ENCODE results near the gene TMUB1. TPM values are rescaled to one million over a fixed set of nuclear protein-coding genes. Genes with fewer than 3 reads are reported as not detected.

Gene TMUB1
- total and polyA plus RNA-seq, 9 of the 15 experiments (the other 6 are each of a cell fraction or from before 2014, with no cell fraction given): 0.14 to 241 (median 74.1) TPM

GRCh38 chr7:151038951-151039849, 44.1 kb downstream of the TMUB1 start (continued):
- TF ChIP-seq YY1 (IDR thresholded peaks at IDR 0.05; ENCODE audit: borderline replicate concordance in 1 of 3, control insufficient read depth in 1 of 3, extremely low read depth in 1 of 3, insufficient read depth in 3 of 3, insufficient read length in 1 of 3, insufficient replicate concordance in 2 of 3, low read depth in 1 of 3, low read length in 2 of 3) (peak in 1 of 3 experiments; percentile 28), TAL1 (IDR thresholded peaks at IDR 0.05) (peak; percentile 89), SMC3 (conservative IDR thresholded peaks at IDR 0.05; ENCODE audit: insufficient read depth, low read depth, low read length) (peak; percentile 13; the same call in 1 of the 2 replicates), SMARCA5 (IDR thresholded peaks at IDR 0.05) (0 out of 2 replicates have a peak, but pooled peaks have one; percentile 44), CREM (IDR thresholded peaks at IDR 0.05; ENCODE audit: low read depth) (peak; percentile 86), SIRT6 (IDR thresholded peaks at IDR 0.05; ENCODE audit: low read depth, low read length) (no peak), HDAC3 (IDR thresholded peaks at IDR 0.05; ENCODE audit: borderline replicate concordance, partially characterized antibody) (peak; percentile 99), KLF16 (IDR thresholded peaks at IDR 0.05) (peak; percentile 83), STAT5A (IDR thresholded peaks at IDR 0.05; ENCODE audit: borderline replicate concordance, low read length) (peak; percentile 86; the same call in 1 of the 2 replicates), EP300 (IDR thresholded peaks at IDR 0.05; ENCODE audit: low read length) (peak; percentile 93), JUN (IDR thresholded peaks at IDR 0.05; ENCODE audit: borderline replicate concordance, low read depth, low read length) (peak; percentile 99), JUN (CRISPR knock-in tag; IDR thresholded peaks at IDR 0.05; ENCODE audit: borderline replicate concordance) (peak; percentile 91; the same call in 1 of the 2 replicates), ZBTB5 (IDR thresholded peaks at IDR 0.05) (no peak), KAT7 (CRISPR knock-in tag; IDR thresholded peaks at IDR 0.05; ENCODE audit: borderline replicate concordance) (peak; percentile 96), PKNOX1 (IDR thresholded peaks at IDR 0.05) (peak; percentile 87), ZBTB33 (CRISPR knock-in tag; IDR thresholded peaks at IDR 0.05) (peak; percentile 9; the same call in 1 of the 2 replicates), LCOR (CRISPR knock-in tag; IDR thresholded peaks at IDR 0.05) (peak; percentile 99), ETV6 (IDR thresholded peaks at IDR 0.05; ENCODE audit: borderline replicate concordance in 1 of 2, low read depth in 2 of 2, low read length in 1 of 2) (peak in 1 of 2 experiments; percentile 26; a peak in 2 of 4 replicates), ETV6 (CRISPR knock-in tag; IDR thresholded peaks at IDR 0.05; ENCODE audit: borderline replicate concordance) (no peak), NFIC (IDR thresholded peaks at IDR 0.05) (peak; percentile 100), GABPB1 (CRISPR knock-in tag; IDR thresholded peaks at IDR 0.05) (0 out of 2 replicates have a peak, but pooled peaks have one; percentile 66), PPARD (CRISPR knock-in tag; IDR thresholded peaks at IDR 0.05) (no peak), CBX3 (IDR thresholded peaks at IDR 0.05; ENCODE audit: borderline replicate concordance in 1 of 2, low read length in 2 of 2) (peak in 1 of 2 experiments; percentile 43; a peak in 1 of 3 replicates)

Measured in K562 (cell line).